NB4 (cell line): ENCODE measurements around the gene RSAD1.

Experiments used
- MYC ChIP-seq: IDR thresholded peaks from 2 replicates; pipeline ENCODE4 v1.6.1; 2011; ENCODE audit warnings: low read depth, low read length
- POLR2A ChIP-seq: IDR thresholded peaks from 2 replicates; pipeline ENCODE4 v1.6.1; 2011; ENCODE audit warnings: mild to moderate bottlenecking; ENCODE audit not compliant: insufficient read length; ENCODE audit errors: extremely low read depth
- TF ChIP-seq, protein P1 (sequence below): IDR thresholded peaks from one replicate; pipeline ENCODE4 v1.5.1; 2012; ENCODE audit warnings: low read depth, low read length
- TF ChIP-seq, protein P2 (sequence below): IDR thresholded peaks from 2 replicates; pipeline ENCODE4 v1.6.1; 2011; ENCODE audit warnings: low read depth, low read length

- TF ChIP-seq, protein P1, sequence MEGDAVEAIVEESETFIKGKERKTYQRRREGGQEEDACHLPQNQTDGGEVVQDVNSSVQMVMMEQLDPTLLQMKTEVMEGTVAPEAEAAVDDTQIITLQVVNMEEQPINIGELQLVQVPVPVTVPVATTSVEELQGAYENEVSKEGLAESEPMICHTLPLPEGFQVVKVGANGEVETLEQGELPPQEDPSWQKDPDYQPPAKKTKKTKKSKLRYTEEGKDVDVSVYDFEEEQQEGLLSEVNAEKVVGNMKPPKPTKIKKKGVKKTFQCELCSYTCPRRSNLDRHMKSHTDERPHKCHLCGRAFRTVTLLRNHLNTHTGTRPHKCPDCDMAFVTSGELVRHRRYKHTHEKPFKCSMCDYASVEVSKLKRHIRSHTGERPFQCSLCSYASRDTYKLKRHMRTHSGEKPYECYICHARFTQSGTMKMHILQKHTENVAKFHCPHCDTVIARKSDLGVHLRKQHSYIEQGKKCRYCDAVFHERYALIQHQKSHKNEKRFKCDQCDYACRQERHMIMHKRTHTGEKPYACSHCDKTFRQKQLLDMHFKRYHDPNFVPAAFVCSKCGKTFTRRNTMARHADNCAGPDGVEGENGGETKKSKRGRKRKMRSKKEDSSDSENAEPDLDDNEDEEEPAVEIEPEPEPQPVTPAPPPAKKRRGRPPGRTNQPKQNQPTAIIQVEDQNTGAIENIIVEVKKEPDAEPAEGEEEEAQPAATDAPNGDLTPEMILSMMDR, result no peak
- TF ChIP-seq POLR2A (no peak), MYC (no peak)
- TF ChIP-seq, protein P2, sequence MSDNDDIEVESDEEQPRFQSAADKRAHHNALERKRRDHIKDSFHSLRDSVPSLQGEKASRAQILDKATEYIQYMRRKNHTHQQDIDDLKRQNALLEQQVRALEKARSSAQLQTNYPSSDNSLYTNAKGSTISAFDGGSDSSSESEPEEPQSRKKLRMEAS, result no peak
These were observed 29.4 kb downstream of the RSAD1 start, which contains the start of gene MYCBPAP for GRCh38 chr17:50507871-50508572.
